HG02623 (cell line): ENCODE data around the gene TYMP.
"Not testable (repeated sequence)": the region's sequence is repeated elsewhere in the genome, so short reads cannot be mapped to it uniquely, and the experiment has no call there.

Experiments used
- ATAC-seq: cut with Tn5 transposase; IDR thresholded peaks from one replicate; pipeline ENCODE4 v1.9.1; 2021; ENCODE audit warnings: moderate library complexity; ENCODE audit not compliant: unreplicated experiment

TYMP gene

DNA sequence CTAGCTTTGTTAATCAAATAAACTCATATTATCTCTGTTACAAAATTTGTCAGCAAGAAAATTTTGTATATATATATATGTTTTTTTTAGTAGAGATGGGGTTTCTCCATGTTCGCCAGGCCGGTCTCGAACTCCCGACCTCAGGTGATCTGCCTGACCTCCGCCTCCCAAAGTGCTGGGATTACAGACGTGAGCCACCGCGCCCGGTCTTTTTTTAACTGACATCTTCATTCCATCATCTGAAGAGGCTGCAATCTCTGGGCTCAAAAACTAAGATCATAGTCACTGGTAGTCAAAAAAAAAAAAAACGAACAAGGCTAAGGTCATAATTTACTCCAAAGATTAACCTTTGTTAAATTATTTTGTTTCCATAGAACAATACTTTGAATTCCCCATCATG is 10.6 kb upstream of the TYMP start:
- ATAC-seq, result no peak

DNA sequence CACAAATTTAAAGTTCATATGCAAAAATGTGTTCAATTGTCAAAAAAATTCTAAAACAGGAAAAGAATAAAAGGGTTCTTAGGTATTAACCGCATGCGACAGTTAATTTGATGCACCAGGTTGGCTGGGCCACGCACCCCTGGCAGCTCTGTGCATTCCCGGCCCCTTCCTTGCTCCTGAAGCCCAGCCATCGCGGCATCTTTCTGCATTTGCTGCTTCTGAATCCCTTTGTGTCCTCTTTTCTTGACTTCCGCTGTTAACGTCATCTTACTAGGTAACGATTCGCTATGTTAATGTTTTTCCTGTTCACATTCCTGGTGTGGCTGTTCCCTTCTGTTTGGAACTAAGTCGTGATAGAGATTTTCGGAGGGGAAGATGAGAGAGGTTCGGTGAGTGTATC is 8.0 kb upstream of the TYMP start:
- ATAC-seq, result no peak

DNA sequence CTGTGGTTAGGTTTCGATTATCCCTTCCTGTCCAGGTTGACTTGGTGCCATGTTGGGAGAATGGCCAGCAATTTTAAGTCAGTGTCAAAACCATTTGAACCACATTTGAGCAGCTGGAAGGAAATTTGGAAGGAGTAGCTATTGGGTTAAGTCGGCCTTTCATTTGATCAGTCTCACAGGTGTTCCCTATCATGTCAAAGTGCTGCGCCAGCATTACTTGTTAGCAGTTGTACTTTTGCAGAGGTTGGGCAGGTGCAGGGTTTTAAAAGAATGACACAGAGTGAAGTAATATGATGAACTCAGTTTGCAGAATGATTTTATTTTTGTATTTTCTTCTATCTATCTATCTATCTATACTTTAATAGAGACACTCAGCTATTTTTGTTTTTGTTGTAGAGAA is 6.4 kb upstream of the TYMP start:
- no peak for ATAC-seq

DNA sequence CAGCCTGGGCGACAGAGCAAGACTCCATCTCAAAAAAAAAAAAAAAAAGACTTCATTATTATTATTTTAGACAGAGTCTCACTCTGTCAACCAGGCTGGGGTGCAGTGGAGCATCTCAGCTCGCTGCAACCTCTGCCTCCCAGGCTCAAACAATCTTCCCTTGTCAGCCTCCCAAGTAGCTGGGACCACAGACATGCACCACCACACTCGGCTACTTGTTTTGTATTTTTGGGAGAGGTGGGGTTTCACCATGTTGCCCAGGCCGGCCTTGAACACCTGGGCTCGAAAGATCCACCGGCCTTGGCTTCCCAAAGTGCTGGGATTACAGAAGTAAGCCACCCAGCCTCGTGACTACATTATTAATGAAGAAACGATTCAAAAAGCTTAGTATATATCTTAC is 5.3 kb upstream of the TYMP start:
- ATAC-seq, result no peak

DNA sequence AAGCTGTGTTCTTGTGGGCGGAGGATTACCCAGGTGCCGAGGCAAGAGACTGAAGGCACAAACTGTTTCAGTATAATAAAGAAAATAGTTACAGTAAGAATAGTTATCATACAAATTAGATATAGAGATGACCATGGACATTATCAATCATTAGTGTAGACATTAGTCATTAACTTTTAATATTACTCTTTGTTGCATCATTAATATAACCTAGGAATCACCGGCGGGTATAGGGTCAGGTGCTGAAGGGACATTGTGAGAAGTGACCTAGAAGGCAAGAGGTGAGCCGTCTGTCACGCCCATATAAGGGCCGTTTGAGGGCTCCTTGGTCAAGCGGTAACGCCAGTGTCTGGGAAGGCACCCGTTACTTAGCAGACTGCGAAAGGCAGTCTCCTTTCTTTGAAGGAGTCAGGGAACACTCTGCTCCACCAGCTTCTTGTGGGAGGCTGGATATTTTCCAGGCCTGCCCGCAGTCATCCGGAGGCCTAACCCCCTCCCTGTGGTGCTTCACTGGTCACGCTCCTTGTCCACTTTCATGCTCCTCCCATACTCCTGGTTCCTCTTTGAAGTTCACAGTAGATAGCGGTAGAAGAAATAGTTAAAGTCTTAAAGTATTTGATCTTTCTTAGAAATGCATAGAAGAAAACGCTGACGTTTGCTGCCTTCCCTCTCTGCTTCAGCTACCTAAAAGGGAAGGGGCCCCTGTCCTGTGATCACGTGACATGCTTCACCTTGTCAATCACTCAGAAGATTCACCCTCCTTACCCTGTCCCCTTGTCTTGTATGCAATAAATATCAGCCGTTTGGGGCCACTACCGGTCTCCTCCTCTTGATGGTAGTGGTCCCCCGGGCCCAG is 4.3 kb upstream of the TYMP start:
- ATAC-seq, result not testable (repeated sequence)

DNA sequence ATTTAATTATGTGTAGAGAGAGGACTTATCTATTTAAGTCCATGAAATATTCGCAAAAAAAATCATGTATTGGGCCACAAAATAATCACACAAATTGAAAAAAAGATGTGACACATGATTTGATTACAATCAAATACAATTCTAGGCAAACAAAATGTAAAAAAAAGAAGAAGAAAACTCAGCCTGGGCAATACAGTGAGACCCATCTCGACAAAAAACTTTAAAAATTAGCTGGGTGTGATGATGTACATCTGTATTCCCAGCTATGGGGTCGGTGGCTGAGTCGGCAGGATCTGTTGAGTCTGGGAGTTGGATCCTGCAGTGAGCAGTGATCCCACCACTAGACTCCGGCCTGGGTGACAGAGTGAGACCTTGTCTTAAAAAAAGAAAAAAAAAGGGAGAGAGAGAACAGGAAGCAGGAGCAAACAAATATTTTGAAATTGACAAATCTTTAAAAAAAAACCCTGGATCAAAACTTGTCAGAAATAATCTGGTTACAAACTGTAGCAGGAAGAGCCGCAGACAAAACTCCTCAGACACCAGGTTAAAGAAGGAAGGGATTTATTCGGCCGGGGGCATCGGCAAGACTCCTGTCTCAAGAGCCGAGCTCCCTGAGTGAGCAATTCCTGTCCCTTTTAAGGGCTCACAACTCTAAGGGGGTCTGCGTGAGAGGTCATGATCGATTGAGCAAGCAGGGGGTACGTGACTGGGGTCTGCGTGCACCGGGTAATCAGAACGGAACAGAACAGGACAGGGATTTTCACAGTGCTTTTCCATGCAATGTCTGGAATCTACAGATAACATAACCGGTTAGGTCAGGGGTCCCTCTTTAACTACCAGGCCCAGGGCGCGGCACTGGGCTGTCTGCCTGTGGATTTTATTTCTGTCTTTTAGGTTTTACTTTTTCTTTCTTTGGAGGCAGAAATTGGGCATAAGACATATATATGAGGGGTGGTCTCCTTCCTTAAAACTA is 3.3 kb upstream of the TYMP start:
- ATAC-seq, result no peak

DNA sequence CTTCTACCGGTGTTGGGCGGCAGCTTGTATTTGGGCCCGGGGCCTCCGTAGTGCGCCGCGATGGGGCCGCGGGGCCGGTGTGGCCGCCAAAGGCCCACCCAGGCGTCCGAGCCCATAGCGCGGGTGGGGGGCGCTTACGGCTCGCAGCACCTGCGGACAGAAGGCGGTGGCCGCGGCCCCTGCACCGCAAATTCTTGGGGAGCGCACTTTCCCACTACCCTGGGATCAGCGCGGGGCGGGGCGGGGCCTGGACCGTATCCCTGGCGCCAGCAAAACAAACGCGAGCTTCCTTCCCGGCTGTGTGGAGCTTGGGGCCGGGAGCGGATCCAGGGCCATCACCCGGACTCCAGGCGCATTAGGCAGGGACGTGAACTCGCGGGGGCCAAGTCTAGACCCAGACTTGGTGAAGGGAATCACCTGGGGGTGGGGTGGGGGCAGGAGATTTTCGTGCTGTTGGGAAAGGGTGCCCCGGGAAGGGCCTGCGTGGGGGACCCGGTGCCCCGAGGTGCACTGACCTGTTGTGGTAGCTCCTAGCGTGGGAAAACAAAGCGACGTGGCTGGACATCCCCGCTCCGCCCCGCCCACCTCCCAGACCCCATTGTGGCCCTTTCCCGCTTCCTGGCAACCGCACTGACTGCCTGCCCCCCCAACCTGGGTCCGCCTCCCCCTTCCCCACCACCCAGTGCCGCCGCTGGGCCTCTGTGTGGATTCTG is 2.3 kb upstream of the TYMP start:
- ATAC-seq, result peak; percentile 3

DNA sequence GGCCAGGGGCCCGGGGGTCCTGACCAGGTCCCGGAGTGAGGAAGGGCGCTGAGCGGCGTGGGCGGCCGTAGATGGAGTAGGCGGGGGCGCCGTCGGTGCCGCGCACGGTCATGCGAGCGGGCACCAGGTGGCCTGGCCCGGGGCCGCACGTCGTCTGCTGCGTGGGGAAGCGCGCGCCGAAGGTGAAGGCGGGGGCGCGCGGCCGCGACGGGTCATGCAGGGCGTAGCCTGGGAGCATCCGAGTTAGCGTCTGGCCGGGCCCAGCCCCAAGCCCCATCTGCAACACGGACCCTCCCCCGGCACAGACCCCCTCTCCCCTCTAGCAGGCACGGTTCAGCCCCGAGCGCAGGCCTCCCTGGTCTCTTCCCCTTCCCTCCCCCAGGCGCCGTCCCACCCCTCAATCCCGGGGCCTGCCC is 1.7 kb upstream of the TYMP start:
- peak; percentile 23 for ATAC-seq

DNA sequence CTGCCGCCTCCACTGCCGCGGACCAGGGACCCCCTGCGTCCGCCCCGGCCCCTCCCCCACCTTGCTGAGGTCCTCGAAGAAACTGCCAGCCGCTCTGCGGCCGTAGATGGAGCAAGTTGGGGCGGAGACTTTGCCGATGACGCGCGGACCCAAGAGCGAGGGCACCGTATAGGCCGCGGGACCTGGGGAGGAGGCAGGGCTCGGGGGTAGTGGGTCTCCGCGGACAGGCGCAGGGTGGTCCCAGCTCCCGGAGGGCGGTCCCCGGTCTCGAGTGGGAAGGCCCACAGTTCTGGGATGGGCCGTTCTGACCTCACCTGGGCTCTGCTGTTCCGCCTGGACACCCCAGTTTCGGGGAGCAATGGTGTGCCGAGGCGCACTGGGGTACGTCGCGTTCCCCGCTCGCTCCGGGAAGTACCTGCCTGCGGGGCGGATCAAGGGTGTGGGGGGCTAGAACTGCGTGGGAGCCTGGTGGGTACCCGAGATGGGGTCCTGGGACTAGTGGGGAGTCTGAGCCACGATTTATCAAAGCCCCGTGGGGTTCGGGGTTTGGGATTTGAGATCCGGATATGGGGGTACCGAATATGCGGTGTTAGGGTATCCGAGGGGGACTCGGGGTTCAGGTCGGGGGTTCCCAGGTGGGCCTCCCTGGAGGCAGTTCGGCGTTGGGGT is 1.2 kb upstream of the TYMP start:
- no peak for ATAC-seq

DNA sequence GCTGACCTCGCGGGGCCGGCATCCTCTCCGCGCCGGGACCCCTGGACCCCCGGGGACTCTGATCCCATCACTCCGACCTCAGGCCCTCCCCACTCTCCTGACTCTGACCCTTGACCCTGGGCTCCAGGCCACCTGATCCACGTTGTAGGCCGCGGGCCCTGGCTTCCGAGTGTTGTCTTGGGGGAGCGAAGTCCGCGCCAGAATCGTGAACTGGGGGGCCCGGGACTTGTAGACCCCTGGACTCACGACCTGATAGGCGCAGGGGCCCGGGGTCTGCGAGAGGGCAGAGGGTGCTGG is 716 bp upstream of the TYMP start:
- ATAC-seq, result no peak

DNA sequence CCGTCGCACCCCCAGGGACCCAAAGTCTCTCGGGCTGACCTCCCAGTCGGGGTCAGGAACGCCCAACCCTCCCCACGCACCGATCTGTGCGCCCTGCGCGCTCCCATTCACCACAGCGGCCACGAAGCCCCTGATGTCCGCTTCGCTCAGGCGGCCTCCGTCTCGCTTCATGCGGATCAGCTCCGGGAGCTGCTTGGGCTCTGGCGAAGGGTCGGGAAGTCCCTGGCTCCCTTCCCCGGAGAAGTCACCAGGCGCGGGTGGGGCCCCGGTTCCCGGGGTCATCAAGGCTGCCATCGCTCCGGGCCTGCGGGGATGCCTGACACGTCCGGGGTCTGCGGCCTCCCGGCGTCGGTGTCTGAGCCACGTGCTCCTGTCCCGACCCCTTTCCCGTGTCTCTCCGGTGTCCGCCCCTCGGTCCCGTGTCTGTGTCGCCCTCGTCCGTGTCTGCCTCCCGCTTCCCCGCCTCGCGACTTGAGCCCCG is 356 bp downstream of the TYMP start:
- ATAC-seq, result no peak

DNA sequence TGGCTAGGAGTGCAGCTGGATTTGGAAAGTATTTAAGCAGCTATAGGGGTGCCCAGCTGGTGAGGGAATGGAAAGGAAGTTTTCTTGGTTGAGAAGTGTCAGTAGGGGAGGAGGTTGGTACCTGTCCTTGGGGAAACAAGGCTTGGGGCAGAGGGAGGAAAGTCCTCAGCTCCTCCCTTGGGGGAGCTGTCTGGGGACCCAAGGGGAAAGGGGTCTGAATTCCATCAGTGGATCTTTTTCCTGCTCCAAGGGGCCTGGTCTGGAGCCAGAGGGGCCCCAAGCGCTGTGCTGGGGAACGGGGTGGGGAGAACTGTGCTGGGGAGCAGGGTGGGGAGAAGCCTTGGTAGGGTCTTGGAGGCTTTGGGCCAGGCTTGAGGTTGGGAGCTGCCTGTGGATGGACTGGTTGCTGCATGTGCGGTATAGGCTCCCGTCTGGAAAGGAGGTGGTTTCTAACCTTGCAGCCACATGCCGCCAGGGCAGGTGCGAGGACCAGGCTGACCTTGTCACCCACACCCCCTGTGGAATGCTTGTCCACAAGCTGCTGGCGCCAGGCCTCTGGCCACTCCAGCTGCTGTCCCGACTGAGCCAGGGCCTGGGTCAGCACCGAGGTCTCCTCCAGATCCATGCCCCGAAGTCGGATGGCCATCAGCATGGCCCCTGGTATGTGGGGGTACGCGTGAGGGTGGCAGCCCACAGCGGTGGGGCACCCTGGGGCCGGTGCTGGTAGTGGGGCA is 963 bp downstream of the TYMP start:
- no peak for ATAC-seq

DNA sequence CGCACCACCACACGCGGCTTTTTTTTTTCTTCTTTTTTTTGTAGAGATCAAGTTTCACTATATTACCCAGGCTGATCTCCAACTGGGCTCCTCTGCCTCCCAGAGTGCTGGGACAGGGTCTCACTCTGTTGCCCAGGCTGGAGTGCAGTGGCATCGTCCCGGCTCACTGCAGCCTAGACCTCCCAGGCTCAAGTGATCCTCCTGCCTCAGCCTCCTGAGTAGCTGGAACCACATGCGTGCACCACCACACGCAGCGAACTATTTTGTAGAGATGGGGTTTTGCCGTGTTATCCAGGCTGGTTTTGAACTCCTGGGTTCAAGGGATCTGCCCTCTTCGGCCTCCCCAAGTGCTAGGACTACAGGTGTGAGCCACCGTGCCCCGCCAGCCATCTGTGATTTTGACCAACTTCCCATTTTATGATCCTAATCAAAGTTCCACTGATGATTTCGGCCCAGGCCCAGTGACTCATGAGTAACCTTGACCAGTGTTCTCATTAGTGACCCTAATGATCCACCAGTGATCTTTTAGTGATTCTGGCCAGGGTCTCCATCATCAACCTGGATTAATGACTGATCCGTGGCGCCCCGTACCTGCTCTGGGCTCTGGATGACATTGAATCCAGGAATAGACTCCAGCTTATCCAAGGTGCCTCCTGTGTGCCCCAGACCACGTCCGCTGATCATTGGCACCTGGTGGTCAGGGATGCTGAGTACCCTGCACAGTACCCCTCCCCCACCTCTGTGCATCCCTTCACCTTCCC is 1.7 kb downstream of the TYMP start:
- ATAC-seq, result no peak

DNA sequence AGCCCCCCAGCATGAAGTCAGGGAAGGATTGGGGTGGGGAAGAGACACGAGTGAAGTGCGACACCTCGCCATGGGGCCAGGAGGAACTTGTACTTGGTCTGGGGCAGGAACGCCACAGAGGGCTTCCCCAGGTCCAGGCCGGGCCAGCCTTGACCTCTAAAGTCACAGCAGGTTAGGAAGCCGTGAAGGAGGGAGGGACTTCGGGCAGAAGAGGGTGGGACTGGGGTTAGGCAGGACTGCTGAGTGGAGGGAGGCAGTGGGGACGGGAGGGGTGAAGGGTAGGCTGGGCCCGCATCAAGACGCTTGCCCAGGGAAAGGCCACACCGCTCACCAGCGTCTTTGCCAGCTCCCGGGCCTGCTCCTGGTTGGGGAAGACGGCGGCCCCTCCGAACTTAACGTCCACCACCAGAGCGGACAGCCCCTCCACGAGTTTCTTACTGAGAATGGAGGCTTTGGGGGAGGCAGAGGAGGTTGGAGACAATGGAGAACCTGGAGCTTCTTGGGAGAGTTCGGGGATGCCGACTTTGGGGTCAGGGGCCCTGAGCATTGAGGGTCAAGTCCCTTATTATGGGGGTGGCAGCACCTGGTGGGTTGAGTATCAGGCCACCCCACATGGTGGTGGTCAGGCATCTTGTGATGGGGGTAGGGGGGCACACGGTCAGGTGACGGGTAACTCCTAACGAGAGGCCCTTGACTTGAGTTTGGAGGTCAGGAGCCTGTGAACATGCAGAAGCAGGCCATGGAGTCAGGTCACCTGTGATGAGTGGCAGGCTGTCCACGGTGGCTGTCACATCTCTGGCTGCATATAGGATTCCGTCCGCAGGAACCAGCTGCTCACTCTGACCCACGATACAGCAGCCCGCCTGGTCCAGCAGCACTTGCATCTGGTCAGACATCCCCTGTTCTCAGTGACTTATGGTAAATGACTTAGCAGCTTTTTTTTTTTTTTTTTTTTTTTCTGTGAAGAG is 2.7 kb downstream of the TYMP start:
- ATAC-seq, result no peak

DNA sequence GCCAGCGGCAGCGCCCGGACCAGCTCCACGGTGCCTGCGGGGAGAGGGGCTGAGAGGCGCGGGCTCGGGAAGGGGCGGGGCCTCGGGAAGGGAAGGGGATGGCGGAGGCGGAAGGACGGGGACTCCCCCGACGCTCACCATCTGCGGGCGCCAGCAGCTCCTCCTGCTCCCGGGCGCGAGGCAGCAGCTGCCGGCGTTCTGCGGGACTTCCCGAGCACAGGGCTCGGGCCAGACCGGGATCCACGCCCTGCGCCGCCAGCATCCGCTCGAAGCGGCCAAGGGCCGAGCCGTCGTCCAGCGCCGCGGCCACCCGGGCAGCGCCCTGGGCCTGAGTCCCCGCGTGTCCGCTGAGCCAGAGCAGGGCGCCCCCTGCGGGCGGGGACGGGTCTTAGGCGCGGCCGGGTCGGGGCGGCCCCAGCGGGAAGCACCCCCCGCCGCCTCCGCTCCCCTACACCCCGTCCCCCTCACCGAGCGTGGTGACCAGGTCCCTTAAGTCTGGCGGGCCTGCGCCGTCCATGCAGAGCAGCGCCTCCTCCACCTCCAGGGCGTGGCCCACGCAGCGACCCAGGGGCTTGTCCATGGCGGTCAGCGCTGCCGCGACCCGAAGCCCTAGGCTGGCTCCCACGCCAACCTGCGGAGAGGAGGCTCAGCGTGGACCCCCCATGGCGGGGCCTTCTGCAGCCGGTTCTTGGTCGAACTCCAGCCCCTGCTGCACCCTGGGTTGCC is 3.5 kb downstream of the TYMP start:
- peak; percentile 26 for ATAC-seq

DNA sequence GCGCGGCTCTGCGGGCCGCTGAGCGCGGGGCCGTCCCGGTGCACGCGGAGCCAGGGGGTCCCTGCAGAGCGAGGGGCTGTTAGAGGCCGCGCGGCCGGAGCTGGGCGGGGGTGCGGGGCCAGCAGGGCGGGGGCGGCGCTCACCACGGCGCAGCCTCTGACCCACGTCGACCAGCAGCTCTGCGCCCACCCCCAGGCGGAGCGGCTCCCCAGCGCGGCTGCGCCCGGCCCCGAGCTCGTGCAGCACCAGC is 4.0 kb downstream of the TYMP start:
- peak; percentile 6 for ATAC-seq

DNA sequence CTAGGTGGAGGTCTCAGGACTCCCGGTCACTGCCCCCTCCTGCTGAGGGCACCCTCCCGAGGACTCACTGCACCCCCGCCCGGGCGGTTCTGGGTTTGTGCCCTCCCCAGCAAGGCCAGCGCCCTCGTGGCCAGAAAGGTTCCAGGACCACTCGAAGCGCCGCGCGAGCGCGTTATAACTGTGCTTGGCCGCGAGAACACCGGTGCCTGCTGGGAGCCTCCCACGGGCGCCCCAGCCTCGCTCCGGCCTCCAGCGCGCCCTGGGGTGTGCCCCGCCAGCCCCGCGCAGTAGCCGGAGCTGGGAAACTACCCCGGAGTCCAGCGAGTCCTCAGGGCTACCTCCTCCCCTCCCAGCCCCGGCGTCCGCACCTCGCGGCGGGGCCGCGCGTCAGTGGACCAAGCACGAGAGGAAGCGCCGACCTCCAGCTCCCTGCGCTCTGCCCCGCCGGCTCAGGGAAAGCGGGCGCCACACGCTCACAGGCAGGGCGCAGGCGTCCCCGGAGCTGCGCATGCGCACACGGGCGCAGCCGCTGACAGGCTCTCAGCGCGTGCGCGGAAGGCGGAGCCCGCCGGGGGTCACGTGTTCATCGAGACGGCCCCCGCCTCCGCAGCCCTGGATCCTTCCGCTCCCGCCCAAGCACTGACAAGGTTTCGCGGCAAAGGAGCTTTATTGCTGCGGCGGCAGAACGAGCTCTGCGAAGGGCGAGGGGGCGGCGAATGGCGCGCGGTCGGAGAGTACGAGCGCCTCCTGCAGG is 4.5 kb downstream of the TYMP start, which contains the start of gene SCO2:
Gene SCO2 (minus strand): TSS at position 495 of the 754 bp plus-strand sequence. CDS start 1,187 bp downstream, outside the sequence.
- peak; percentile 36 for ATAC-seq
